Endothelial cell of umbilical vein (primary cell): ENCODE results near the gene EIF2S1.

Experiments
- CTCF ChIP-seq, 2 donors: IDR thresholded peaks; 1 replicate in 1 of 2; 2 replicates in 1 of 2; pipeline ENCODE4 v1.5.1; 2011; ENCODE audit warnings: low read length in 2 of 2, mild to moderate bottlenecking in 2 of 2, moderate library complexity in 2 of 2, control low read depth in 1 of 2, inconsistent platforms in 1 of 2, low read depth in 1 of 2; ENCODE audit not compliant: insufficient read depth in 1 of 2; ENCODE audit errors: extremely low read depth in 1 of 2
- EZH2 ChIP-seq: IDR thresholded peaks from 2 replicates; pipeline ENCODE4 v1.6.1; 2012; ENCODE audit warnings: borderline replicate concordance, low read depth, mild to moderate bottlenecking, moderate library complexity, low read length, inconsistent platforms; ENCODE audit not compliant: severe bottlenecking
- MAX ChIP-seq: IDR thresholded peaks from 2 replicates; pipeline ENCODE4 v1.6.1; 2011; ENCODE audit not compliant: insufficient read depth, insufficient read length
- MYC ChIP-seq: IDR thresholded peaks from one replicate; pipeline ENCODE4 v1.6.1; 2011; ENCODE audit warnings: mild to moderate bottlenecking, low read depth, low read length
- POLR2AphosphoS5 ChIP-seq: IDR thresholded peaks from 2 replicates; pipeline ENCODE4 v1.6.1; 2012; ENCODE audit warnings: low read depth, mild to moderate bottlenecking, control low read depth, low read length, moderate library complexity; ENCODE audit not compliant: insufficient read depth

- no peak for TF ChIP-seq MAX
- no peak for TF ChIP-seq EZH2
- TF ChIP-seq CTCF (IDR thresholded peaks at IDR 0.05; ENCODE audit: extremely low read depth in 1 of 2, insufficient read depth in 1 of 2, low read depth in 1 of 2, low read length in 2 of 2): no peak
- TF ChIP-seq MYC: no peak
- TF ChIP-seq POLR2AphosphoS5: no peak
Observed at GRCh38 chr14:67426161-67426560, 66.0 kb downstream of the EIF2S1 start.
